PFSK-1 (cell line): ENCODE data around the gene PET100.

Experiments used
- POLR2AphosphoS5 ChIP-seq: IDR thresholded peaks from 2 replicates; pipeline ENCODE4 v1.6.1; 2012; ENCODE audit warnings: low read depth, mild to moderate bottlenecking, control low read depth, low read length, moderate library complexity
- TAF1 ChIP-seq: IDR thresholded peaks from 2 replicates; pipeline ENCODE4 v1.6.1; 2012; ENCODE audit warnings: low read length, control low read depth, borderline replicate concordance; ENCODE audit not compliant: insufficient read depth

DNA sequence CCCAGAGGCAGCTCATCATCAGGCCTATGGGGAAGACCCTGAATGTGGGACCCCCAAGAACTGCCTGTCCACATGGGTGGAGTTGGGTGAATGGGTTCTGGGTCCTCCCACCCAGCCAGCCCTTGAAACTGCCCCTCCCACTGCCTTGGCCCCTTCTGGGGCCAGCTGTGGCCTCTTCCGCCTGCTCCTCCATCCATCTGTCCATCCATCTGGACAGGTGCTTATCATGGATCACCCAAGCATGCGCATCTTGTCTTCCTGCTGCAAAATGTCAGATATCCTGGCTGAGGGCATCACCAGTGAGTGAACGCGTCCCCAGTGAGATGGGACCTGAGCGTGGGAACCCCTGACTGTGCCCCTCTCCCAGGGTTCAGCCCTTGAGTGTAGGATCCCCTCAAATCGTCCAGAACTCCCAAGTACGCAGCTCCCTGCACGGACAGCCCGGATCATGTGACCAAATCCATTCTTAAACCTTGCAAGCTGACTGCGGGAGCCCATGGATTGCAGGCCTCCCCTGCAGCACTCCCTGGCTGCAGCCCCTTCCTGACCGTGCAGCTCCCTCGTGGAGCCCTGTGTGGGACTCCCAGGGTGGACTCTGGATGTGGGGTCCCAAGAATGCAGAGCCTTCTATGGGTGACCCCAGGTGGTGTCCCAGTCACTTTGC lies 9.3 kb downstream of the PET100 start:
- no peak for TF ChIP-seq POLR2AphosphoS5
- TF ChIP-seq TAF1: no peak
